Trophoblast cell (in vitro differentiated cells and primary cell): ENCODE results near the gene GABARAPL1.

Experiments
- DNase-seq, 2 donors: peaks; one replicate each; pipeline ENCODE4 v3.0.0-alpha.2; 2016
- H2AFZ ChIP-seq: 2 replicates; pipeline ENCODE4 v1.6.1; 2013; ENCODE audit warnings: low read length, moderate library complexity, mild to moderate bottlenecking; ENCODE audit not compliant: insufficient read depth, poor library complexity
- H2AK5ac ChIP-seq: 2 replicates; pipeline ENCODE4 v1.6.1; 2013; ENCODE audit warnings: mild to moderate bottlenecking, low read length
- H2BK120ac ChIP-seq: 2 replicates; pipeline ENCODE4 v1.6.1; 2013; ENCODE audit warnings: low read length, mild to moderate bottlenecking, moderate library complexity; ENCODE audit not compliant: insufficient read depth, poor library complexity
- H2BK12ac ChIP-seq: 2 replicates; pipeline ENCODE4 v1.6.1; 2013; ENCODE audit warnings: mild to moderate bottlenecking, low read length, moderate library complexity
- H2BK5ac ChIP-seq: 2 replicates; pipeline ENCODE4 v1.6.1; 2013; ENCODE audit warnings: low read length, low read depth, moderate library complexity, mild to moderate bottlenecking; ENCODE audit not compliant: poor library complexity
- H3K14ac ChIP-seq: 2 replicates; pipeline ENCODE4 v1.6.1; 2013; ENCODE audit warnings: mild to moderate bottlenecking, low read length
- H3K18ac ChIP-seq: 2 replicates; pipeline ENCODE4 v1.6.1; 2013; ENCODE audit warnings: mild to moderate bottlenecking, low read length
- H3K23ac ChIP-seq: 2 replicates; pipeline ENCODE4 v1.6.1; 2013; ENCODE audit warnings: low read length
- H3K27ac ChIP-seq: 2 replicates; pipeline ENCODE4 v1.5.1; 2013; ENCODE audit warnings: low read depth, mild to moderate bottlenecking, inconsistent platforms, low read length, moderate library complexity
- H3K27me3 ChIP-seq: 2 replicates; pipeline ENCODE4 v1.6.1; 2013; ENCODE audit warnings: inconsistent platforms, mild to moderate bottlenecking, low read length, moderate library complexity; ENCODE audit not compliant: insufficient read depth
- H3K36me3 ChIP-seq, 2 experiments: 1 replicate in 1 of 2; 2 replicates in 1 of 2; pipeline ENCODE4 v1.6.1; 2013; ENCODE audit warnings: low read length in 2 of 2, mild to moderate bottlenecking in 2 of 2, moderate library complexity in 1 of 2; ENCODE audit not compliant: insufficient read depth in 2 of 2, control insufficient read depth in 1 of 2
- H3K4ac ChIP-seq: 2 replicates; pipeline ENCODE4 v1.6.1; 2013; ENCODE audit warnings: low read depth, mild to moderate bottlenecking, low read length, moderate library complexity
- H3K4me1 ChIP-seq, 2 experiments: 1 replicate in 1 of 2; 2 replicates in 1 of 2; pipeline ENCODE4 v1.6.1; 2013; ENCODE audit warnings: low read length in 2 of 2, mild to moderate bottlenecking in 2 of 2, moderate library complexity in 1 of 2; ENCODE audit not compliant: insufficient read depth in 2 of 2, control insufficient read depth in 1 of 2
- H3K4me2 ChIP-seq: 2 replicates; pipeline ENCODE4 v1.6.1; 2013; ENCODE audit warnings: inconsistent platforms, mild to moderate bottlenecking, low read length, moderate library complexity
- H3K4me3 ChIP-seq: 2 replicates; pipeline ENCODE4 v1.5.1; 2013; ENCODE audit warnings: mild to moderate bottlenecking, low read depth, low read length, inconsistent platforms
- H3K79me1 ChIP-seq: one replicate; pipeline ENCODE4 v1.6.1; 2013; ENCODE audit warnings: low read length
- H3K79me2 ChIP-seq: 2 replicates; pipeline ENCODE4 v1.6.1; 2013; ENCODE audit warnings: low read length, mild to moderate bottlenecking; ENCODE audit not compliant: control insufficient read depth, insufficient read depth, poor library complexity
- H3K9ac ChIP-seq: 2 replicates; pipeline ENCODE4 v1.6.1; 2013; ENCODE audit warnings: mild to moderate bottlenecking, low read length
- H3K9me3 ChIP-seq: 2 replicates; pipeline ENCODE4 v1.6.1; 2013; ENCODE audit warnings: low read depth, mild to moderate bottlenecking, control low read depth, inconsistent platforms, low read length; ENCODE audit not compliant: insufficient read depth
- H4K12ac ChIP-seq: 2 replicates; pipeline ENCODE4 v1.6.1; 2013; ENCODE audit warnings: low read depth, mild to moderate bottlenecking, low read length, moderate library complexity
- H4K8ac ChIP-seq: 2 replicates; pipeline ENCODE4 v1.6.1; 2013; ENCODE audit warnings: low read depth, mild to moderate bottlenecking, low read length, moderate library complexity
- H4K91ac ChIP-seq: one replicate; pipeline ENCODE4 v1.6.1; 2013; ENCODE audit warnings: low read depth, mild to moderate bottlenecking, low read length, moderate library complexity
- WGBS: extraction: QIAGEN DNeasy Blood & Tissue Kit; methylation state at CpG from one replicate; pipeline ENCODE4 v1.1.7; 2013; ENCODE audit warnings: missing lambda C conversion rate; ENCODE audit not compliant: insufficient read length, insufficient coverage; ENCODE audit errors: extremely low coverage; 5-methylcytosine and 5-hydroxymethylcytosine counted together

GABARAPL1 gene

DNA sequence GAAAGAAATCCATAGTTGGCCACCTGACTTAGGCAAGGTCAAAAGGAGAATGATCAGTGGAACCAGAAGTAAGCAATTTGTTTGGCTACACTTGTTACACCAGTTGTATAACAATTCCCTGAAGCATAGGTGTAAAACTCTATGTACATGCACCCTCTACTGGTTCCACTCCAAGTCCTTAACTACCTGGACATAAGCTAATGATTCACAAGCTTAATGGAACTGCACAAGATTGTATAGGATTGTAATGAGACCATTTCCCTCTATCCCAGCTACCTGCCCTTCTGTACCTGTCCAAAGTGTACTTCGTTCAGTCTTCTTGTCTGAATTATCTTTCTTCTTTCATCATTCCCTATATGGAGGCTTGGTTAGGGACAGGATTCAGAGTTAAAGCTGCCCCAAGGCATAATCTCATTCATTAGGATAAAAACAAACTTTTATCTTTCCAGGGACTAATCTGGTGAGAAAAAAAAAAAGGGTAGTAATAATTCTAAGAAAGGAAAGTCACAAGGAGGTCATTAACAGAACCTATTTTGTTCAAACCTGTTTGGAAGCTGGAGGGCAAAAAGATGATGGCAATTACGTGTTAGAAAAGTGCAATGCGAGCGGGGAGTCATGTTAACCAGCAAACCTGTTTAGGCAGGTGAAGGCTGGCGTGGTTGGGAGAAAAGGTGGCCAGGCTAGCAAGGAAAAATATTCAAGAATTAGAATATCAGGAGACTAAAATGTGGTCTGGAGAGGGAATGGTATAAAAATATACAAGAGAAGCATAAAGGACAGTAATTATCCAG is 36.6 kb upstream of the GABARAPL1 start:
- Histone ChIP-seq H3K23ac (no peak overlapping the region), H2BK12ac (no peak overlapping the region), H4K8ac (no peak overlapping the region), H3K4me3 (no peak overlapping the region), H2BK5ac (no peak overlapping the region), H4K12ac (no peak overlapping the region), H3K14ac (no peak overlapping the region), H2AFZ (no peak overlapping the region), H3K79me2 (no peaks in the 10 kb centered on the region), H2AK5ac (no peak overlapping the region), H3K4me2 (no peak overlapping the region), H3K27me3 (no peaks in the 10 kb centered on the region), H3K79me1 (no peaks in the 10 kb centered on the region), H3K9ac (no peak overlapping the region), H3K36me3 (no peaks in the 10 kb centered on the region), H3K18ac (no peak overlapping the region), H3K9me3 (no peaks in the 10 kb centered on the region), H2BK120ac (no peak overlapping the region), H4K91ac (no peak overlapping the region), H3K4me1 (peaks cover 0 to 4% of the 10 kb centered on the region in 2 experiments), H3K4ac (no peak overlapping the region), H3K27ac (no peak overlapping the region)
- no CpG with 5 or more reads among the region's 5 CpGs for WGBS
- peak; percentile 60 to 65 for DNase-seq

DNA sequence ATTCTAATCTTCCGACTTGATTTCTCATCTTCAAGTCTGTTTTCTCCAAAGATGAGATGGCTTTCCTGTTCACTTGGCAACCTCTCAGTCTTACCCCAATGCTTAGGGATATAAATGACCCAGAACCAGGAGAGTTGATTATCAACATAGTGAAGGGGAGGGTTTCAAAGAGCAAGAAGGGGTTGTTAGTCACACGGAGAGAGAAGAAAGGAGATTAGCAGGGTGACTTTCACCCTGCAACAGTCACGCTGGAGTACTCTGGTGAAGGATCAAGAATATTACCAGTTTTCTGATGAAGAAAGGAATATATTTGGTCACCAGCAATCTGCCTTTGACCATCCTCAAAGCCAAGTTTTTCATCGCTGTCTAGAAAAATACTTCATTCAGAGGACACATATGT is 33.9 kb upstream of the GABARAPL1 start, which contains the start of gene TMEM52B:
Gene TMEM52B, plus strand, starts transcription at position 212 of the 400 bp plus-strand sequence. CDS start 543 bp downstream, outside the sequence.
- no peaks in the 10 kb centered on the region for H3K36me3 ChIP-seq
- no peaks in the 10 kb centered on the region for H3K9me3 ChIP-seq
- H3K14ac ChIP-seq = no peak within 1 kb of the TSS
- H3K4ac ChIP-seq = no peak within 1 kb of the TSS
- no peak within 1 kb of the TSS for H3K4me2 ChIP-seq
- H2BK12ac ChIP-seq = no peak within 1 kb of the TSS
- WGBS = no CpG with 5 or more reads among the region's 4 CpGs
- no peaks in the 10 kb centered on the region for H3K27me3 ChIP-seq
- no peak for DNase-seq
- no peak within 1 kb of the TSS for H3K9ac ChIP-seq
- H3K4me3 ChIP-seq = no peak within 1 kb of the TSS
- H3K23ac ChIP-seq = no peak within 1 kb of the TSS
- H2AFZ ChIP-seq = no peak within 1 kb of the TSS
- H4K8ac ChIP-seq = no peak within 1 kb of the TSS
- H3K27ac ChIP-seq = no peak within 1 kb of the TSS
- no peak within 1 kb of the TSS for H4K12ac ChIP-seq
- no peaks in the 10 kb centered on the region for H3K79me1 ChIP-seq
- H4K91ac ChIP-seq = peak within 1 kb of the TSS; percentile 4
- no peak within 1 kb of the TSS for H2BK5ac ChIP-seq
- H3K79me2 ChIP-seq = no peaks in the 10 kb centered on the region
- no peak within 1 kb of the TSS for H2AK5ac ChIP-seq
- H2BK120ac ChIP-seq = no peak within 1 kb of the TSS
- H3K18ac ChIP-seq = no peak within 1 kb of the TSS
- H3K4me1 ChIP-seq = peaks cover 0 to 4% of the 10 kb centered on the region in 2 experiments

DNA sequence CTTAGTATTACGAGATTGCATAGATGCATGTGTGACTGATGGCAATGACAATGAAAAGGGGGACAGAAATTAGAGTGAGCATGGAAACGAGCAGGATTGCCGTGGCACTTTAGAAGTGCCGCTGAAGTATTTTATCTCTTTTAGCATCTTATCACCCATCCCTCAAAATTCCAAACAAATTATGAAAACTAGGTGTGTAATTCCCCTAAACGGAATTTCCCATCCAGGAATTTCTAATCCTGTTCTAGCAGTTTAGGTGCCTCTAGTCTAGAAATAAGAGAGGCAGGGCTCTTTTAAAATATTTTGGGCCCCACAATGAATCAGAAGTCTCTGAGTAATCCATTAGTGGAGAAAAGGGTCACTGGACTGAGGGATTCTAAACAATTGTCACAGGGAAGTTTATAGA is 32.9 kb upstream of the GABARAPL1 start:
- no peak overlapping the region for H3K9ac ChIP-seq
- H3K4ac ChIP-seq = no peak overlapping the region
- no peaks in the 10 kb centered on the region for H3K27me3 ChIP-seq
- no peaks in the 10 kb centered on the region for H3K79me2 ChIP-seq
- WGBS = no CpG with 5 or more reads among the region's 5 CpGs
- DNase-seq = peak; percentile 36 to 91
- H2BK5ac ChIP-seq = no peak overlapping the region
- no peaks in the 10 kb centered on the region for H3K9me3 ChIP-seq
- no peak overlapping the region for H3K23ac ChIP-seq
- no peak overlapping the region for H3K4me2 ChIP-seq
- H3K14ac ChIP-seq = no peak overlapping the region
- no peak overlapping the region for H3K4me3 ChIP-seq
- H2AK5ac ChIP-seq = no peak overlapping the region
- no peak overlapping the region for H3K27ac ChIP-seq
- no peak overlapping the region for H2AFZ ChIP-seq
- no peak overlapping the region for H3K18ac ChIP-seq
- H4K12ac ChIP-seq = no peak overlapping the region
- H4K8ac ChIP-seq = no peak overlapping the region
- H3K79me1 ChIP-seq = no peaks in the 10 kb centered on the region
- H2BK120ac ChIP-seq = no peak overlapping the region
- no peaks in the 10 kb centered on the region for H3K36me3 ChIP-seq
- H4K91ac ChIP-seq = no peak overlapping the region
- peaks cover 0 to 4% of the 10 kb centered on the region in 2 experiments for H3K4me1 ChIP-seq
- no peak overlapping the region for H2BK12ac ChIP-seq

DNA sequence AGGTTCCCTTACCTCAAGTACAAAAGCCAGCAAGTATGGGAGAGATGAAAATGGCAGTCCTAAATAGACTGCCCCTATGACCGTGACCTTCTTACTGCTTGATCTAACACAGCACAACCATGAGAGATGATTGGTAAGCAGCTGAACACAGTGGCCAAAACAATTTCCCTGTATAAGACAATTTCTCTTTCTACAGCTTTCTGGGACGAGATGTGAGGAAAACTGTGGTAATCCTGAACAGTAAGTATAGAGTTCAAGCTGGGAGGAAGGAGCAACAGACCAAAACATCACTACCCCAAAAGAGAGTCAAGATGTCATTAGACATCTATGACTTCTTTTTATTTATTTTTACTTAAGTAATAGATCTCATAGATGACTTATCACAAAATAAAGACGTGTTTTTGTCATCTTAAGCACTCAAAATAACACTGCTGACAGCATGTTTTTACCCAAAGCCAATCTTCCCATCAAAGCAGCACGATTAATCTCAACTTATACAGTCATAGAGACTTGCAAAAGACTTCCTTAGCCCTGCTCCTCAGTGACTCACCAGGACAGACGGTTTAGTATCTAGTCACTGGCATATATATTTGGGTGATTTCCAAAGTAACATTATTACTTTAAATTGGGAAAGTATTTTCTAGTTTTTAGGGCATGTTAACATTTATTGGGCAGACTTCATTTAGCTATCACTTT is 30.2 kb upstream of the GABARAPL1 start:
- H2AFZ ChIP-seq = no peak overlapping the region
- no peak overlapping the region for H3K4me2 ChIP-seq
- H3K27ac ChIP-seq = no peak overlapping the region
- no peak overlapping the region for H3K4ac ChIP-seq
- no peak overlapping the region for H2BK5ac ChIP-seq
- no peak overlapping the region for H4K91ac ChIP-seq
- no peak overlapping the region for H2AK5ac ChIP-seq
- H3K9ac ChIP-seq = no peak overlapping the region
- no peak overlapping the region for H3K23ac ChIP-seq
- H3K14ac ChIP-seq = no peak overlapping the region
- no peak overlapping the region for H3K4me3 ChIP-seq
- no peaks in the 10 kb centered on the region for H3K79me2 ChIP-seq
- no peak overlapping the region for H2BK120ac ChIP-seq
- no peak overlapping the region for H2BK12ac ChIP-seq
- peaks cover 0 to 2% of the 10 kb centered on the region in 2 experiments for H3K4me1 ChIP-seq
- H3K36me3 ChIP-seq = no peaks in the 10 kb centered on the region
- peak; percentile 38 to 60 for DNase-seq
- no peaks in the 10 kb centered on the region for H3K79me1 ChIP-seq
- H4K8ac ChIP-seq = no peak overlapping the region
- no peaks in the 10 kb centered on the region for H3K27me3 ChIP-seq
- no peak overlapping the region for H3K18ac ChIP-seq
- no peaks in the 10 kb centered on the region for H3K9me3 ChIP-seq
- WGBS = no CpG with 5 or more reads among the region's 5 CpGs
- H4K12ac ChIP-seq = no peak overlapping the region
